Natural killer cell (primary cell): Measurements from ENCODE around the gene LAMA5. TPM values are rescaled to one million over a fixed set of nuclear protein-coding genes. Genes with fewer than 3 reads are reported as not detected.

Source experiments
- ATAC-seq, 3 donors: fragments of 150-1000 bp in 2 of 3; fragments of 200-7000 bp in 1 of 3; cut with Tn5 transposase; 1 replicate in 1 of 3; 2 replicates in 2 of 3; pipeline ENCODE4 v1.10.0; 2021; ENCODE audit warnings: mild to moderate bottlenecking in 2 of 3, moderate library complexity in 2 of 3
- DNase-seq, 2 donors: peaks; one replicate each; pipeline versions ENCODE4 v3.0.0 to v3.0.0-alpha.2; 2013 to 2021; ENCODE audit warnings: mixed read lengths in 1 of 2
- H3K27ac ChIP-seq: one replicate; pipeline ENCODE4 v1.5.1; 2013; ENCODE audit warnings: mild to moderate bottlenecking, low read length
- H3K27me3 ChIP-seq: one replicate; pipeline ENCODE4 v1.6.1; 2013; ENCODE audit warnings: low read length; ENCODE audit not compliant: control insufficient read depth, insufficient read depth
- H3K36me3 ChIP-seq: one replicate; pipeline ENCODE4 v1.6.1; 2013; ENCODE audit warnings: low read length; ENCODE audit not compliant: control insufficient read depth, insufficient read depth
- H3K4me1 ChIP-seq: one replicate; pipeline ENCODE4 v1.6.1; 2013; ENCODE audit warnings: low read length; ENCODE audit not compliant: control insufficient read depth, insufficient read depth
- H3K4me3 ChIP-seq: one replicate; pipeline ENCODE4 v1.5.1; 2013; ENCODE audit warnings: low read length
- H3K9me3 ChIP-seq: one replicate; pipeline ENCODE4 v1.6.1; 2013; ENCODE audit warnings: low read length; ENCODE audit not compliant: control insufficient read depth, insufficient read depth
- H3K27ac Mint-ChIP-seq, 2 donors: one replicate each; pipeline ENCODE4 v1.8.0; 2022; ENCODE audit warnings: mild to moderate bottlenecking in 2 of 2, mixed read lengths in 2 of 2, moderate library complexity in 1 of 2
- H3K27me3 Mint-ChIP-seq, 2 donors: one replicate each; pipeline ENCODE4 v1.8.0; 2022; ENCODE audit warnings: low read depth in 2 of 2, mixed read lengths in 2 of 2
- H3K36me3 Mint-ChIP-seq: one replicate; pipeline ENCODE4 v1.8.0; 2022; ENCODE audit warnings: mixed read lengths
- H3K4me1 Mint-ChIP-seq, 2 donors: one replicate each; pipeline ENCODE4 v1.8.0; 2022; ENCODE audit warnings: mixed read lengths in 2 of 2
- H3K4me3 Mint-ChIP-seq: one replicate; pipeline ENCODE4 v1.8.0; 2022; ENCODE audit warnings: mild to moderate bottlenecking, moderate library complexity, mixed read lengths
- H3K9me3 Mint-ChIP-seq, 2 donors: one replicate each; pipeline ENCODE4 v1.8.0; 2022; ENCODE audit warnings: mixed read lengths in 2 of 2
- WGBS: methylation state at CpG from one replicate; pipeline ENCODE4 v1.1.7; 2013; ENCODE audit warnings: missing lambda C conversion rate; ENCODE audit not compliant: insufficient coverage; 5-methylcytosine and 5-hydroxymethylcytosine counted together
- intact Hi-C: fragments of 100-400 bp; cut with micrococcal nuclease; formaldehyde crosslinking; loops from one replicate; pipeline ENCODE4 v1.14.2; 2022
- total RNA-seq, 4 donors: library from RNA; stranded (reverse); fragments of 120-200 nt in 1 of 4; gene quantifications; one replicate each; pipeline versions ENCODE4 v1.2.3 to v1.2.4, GENCODE V29; 2013 to 2022
- TF ChIP-seq, protein P1 (sequence below): fragments of 200-600 bp; IDR thresholded peaks from one replicate; pipeline ENCODE4 v1.8.0; 2022; ENCODE audit warnings: antibody characterized with exemption

Gene LAMA5
- total RNA-seq, 3 donors from 2014 or later (not counting 1 experiment from before 2014, with no cell fraction given), result 1.0 to 4.3 (median 1.4) TPM

DNA sequence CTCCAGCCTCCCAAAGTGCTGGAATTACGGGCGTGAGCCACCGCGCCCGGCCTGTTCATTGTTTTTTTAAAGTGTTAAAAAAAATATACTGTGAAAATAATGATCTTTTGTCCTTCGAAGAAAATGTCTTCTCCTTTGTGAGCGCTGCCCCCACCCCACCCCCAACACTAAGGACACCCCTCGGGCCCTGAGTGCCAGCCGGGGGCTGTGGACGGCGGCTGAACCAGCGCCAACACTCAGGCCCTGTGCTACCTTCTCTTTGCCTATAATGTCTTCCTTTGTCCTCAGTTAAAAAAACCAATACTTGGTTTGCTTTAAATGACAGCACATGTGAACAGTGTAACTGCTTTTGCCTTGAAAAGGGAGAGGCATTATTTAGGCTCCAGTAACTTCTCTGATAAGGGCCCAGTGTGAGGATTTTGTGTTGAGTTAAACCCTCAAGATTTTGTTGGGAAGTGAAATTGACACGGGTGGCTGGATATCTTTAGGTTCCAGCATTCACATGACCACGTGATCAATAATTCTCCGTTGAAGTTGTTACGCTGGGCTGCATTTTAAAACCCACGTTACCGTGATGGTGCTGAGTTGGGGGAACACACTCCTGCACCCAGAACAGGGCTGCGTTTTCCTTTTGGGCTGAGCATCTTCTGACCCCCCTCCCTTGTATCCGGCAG, 73.9 kb downstream of the LAMA5 start:
- DNase-seq (no peak), ATAC-seq (no peak)
- H3K27me3 ChIP-seq, result no peaks in the 10 kb centered on the region
- intact Hi-C loops, result no loop called here
- H3K27ac ChIP-seq, result peak overlapping the region; percentile 75
- Mint-ChIP-seq H3K27me3 (no peaks in the 10 kb centered on the region), H3K27ac (peak overlapping the region; percentile 88), H3K36me3 (no peaks in the 10 kb centered on the region), H3K4me1 (peaks cover 27 to 37% of the 10 kb centered on the region in 2 donors), H3K9me3 (no peaks in the 10 kb centered on the region), H3K4me3 (peak overlapping the region; percentile 77)
- WGBS, result 96% methylated on average over 18 of the region's 20 CpGs
- no peaks in the 10 kb centered on the region for H3K9me3 ChIP-seq
- TF ChIP-seq, protein P1, sequence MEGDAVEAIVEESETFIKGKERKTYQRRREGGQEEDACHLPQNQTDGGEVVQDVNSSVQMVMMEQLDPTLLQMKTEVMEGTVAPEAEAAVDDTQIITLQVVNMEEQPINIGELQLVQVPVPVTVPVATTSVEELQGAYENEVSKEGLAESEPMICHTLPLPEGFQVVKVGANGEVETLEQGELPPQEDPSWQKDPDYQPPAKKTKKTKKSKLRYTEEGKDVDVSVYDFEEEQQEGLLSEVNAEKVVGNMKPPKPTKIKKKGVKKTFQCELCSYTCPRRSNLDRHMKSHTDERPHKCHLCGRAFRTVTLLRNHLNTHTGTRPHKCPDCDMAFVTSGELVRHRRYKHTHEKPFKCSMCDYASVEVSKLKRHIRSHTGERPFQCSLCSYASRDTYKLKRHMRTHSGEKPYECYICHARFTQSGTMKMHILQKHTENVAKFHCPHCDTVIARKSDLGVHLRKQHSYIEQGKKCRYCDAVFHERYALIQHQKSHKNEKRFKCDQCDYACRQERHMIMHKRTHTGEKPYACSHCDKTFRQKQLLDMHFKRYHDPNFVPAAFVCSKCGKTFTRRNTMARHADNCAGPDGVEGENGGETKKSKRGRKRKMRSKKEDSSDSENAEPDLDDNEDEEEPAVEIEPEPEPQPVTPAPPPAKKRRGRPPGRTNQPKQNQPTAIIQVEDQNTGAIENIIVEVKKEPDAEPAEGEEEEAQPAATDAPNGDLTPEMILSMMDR, result no peak
- H3K36me3 ChIP-seq, result peaks cover 38% of the 10 kb centered on the region
- no peak overlapping the region for H3K4me3 ChIP-seq
- peaks cover 29% of the 10 kb centered on the region for H3K4me1 ChIP-seq

DNA sequence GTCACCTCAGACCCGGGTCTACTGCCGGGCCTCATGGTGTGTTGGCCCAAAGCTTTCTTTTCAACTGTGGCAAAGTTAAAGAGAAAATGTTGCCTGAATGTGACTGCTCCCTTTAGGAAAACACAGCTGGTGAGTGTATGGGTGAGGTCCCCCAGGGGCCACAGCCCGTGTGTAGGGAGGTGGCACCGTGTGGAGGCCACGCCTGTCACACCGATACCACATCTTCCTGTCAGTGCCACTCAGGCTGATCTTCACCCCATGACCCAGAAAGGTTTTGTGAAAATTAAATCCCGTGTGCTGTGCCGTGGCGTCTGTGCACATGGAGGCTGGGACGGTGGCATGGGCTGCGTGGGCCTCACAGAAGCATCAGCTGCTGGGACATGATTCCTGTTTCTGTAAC, 75.0 kb downstream of the LAMA5 start:
- intact Hi-C loops, result no loop called here
- peak; percentile 85 to 92 (median 92) for ATAC-seq
- H3K4me1 ChIP-seq, result peaks cover 29% of the 10 kb centered on the region
- Mint-ChIP-seq H3K4me1 (peaks cover 27 to 37% of the 10 kb centered on the region in 2 donors), H3K36me3 (no peaks in the 10 kb centered on the region), H3K27me3 (no peaks in the 10 kb centered on the region), H3K4me3 (peak overlapping the region; percentile 77), H3K9me3 (no peaks in the 10 kb centered on the region), H3K27ac (peak overlapping the region; percentile 88)
- H3K27ac ChIP-seq, result peak overlapping the region; percentile 75
- DNase-seq, result peak; percentile 41 to 56
- no peaks in the 10 kb centered on the region for H3K9me3 ChIP-seq
- TF ChIP-seq, protein P1, result no peak
- WGBS, result 34% methylated on average over 11 of the region's 11 CpGs
- peaks cover 42% of the 10 kb centered on the region for H3K36me3 ChIP-seq
- H3K4me3 ChIP-seq, result no peak overlapping the region
- H3K27me3 ChIP-seq, result no peaks in the 10 kb centered on the region

DNA sequence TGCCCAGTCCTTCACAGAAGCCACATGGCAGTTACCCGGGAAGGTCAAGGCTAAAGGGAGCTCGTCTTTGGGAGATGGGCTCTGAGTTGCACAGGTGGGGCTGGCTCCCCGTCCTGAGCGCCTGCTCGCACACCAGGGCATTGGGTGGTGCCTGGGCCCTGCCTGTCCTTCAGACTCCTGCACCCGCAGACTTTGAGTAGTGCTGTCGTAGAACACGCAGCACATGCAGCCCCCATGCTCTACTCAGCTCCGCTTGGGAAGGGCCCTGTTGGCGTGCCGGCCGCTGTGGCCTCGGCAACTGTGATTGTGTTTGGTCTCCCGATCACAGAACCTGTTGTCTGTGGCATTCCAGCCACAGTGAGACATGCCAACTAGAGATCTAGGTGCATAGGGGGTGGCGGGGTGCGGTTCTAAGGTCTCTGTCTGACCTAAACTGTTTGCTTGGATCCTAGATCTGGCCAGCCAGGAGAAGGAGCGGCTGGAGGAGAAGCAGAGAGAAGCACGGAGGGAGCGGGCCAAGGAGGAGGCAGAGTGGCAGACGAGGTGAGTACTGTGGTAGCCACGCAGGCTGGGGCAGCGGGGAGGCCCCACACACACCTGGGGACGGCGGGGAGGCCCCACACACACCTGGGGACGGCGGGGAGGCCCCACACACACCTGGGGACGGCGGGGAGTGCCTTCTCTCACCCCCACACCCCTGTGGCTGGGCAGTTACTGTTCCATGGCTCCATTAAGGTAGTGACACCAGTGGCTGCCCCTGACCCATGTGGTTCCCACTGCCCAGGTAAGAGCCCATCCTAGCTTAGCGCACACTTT, 75.7 kb downstream of the LAMA5 start:
- Histone ChIP-seq H3K36me3 (peaks cover 44% of the 10 kb centered on the region), H3K4me3 (no peak overlapping the region), H3K9me3 (no peaks in the 10 kb centered on the region), H3K27ac (peak overlapping the region; percentile 75), H3K27me3 (no peaks in the 10 kb centered on the region), H3K4me1 (peaks cover 29% of the 10 kb centered on the region)
- Mint-ChIP-seq H3K27me3 (no peaks in the 10 kb centered on the region), H3K4me3 (peak overlapping the region; percentile 77), H3K27ac (peak overlapping the region; percentile 88), H3K9me3 (no peaks in the 10 kb centered on the region), H3K4me1 (peaks cover 27 to 37% of the 10 kb centered on the region in 2 donors), H3K36me3 (no peaks in the 10 kb centered on the region)
- WGBS, result 89% methylated on average over 29 of the region's 29 CpGs
- TF ChIP-seq, protein P1, result no peak
- ATAC-seq (peak in 1 of 3 donors; percentile 3), DNase-seq (no peak)
- intact Hi-C loops, result no loop called here
